Measurements from ENCODE around the gene GABRE.

GABRE gene, protein sequence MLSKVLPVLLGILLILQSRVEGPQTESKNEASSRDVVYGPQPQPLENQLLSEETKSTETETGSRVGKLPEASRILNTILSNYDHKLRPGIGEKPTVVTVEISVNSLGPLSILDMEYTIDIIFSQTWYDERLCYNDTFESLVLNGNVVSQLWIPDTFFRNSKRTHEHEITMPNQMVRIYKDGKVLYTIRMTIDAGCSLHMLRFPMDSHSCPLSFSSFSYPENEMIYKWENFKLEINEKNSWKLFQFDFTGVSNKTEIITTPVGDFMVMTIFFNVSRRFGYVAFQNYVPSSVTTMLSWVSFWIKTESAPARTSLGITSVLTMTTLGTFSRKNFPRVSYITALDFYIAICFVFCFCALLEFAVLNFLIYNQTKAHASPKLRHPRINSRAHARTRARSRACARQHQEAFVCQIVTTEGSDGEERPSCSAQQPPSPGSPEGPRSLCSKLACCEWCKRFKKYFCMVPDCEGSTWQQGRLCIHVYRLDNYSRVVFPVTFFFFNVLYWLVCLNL
- total RNA-seq, result 0 to 2.4 (median 0) reads per million in 17 experiments

DNA sequence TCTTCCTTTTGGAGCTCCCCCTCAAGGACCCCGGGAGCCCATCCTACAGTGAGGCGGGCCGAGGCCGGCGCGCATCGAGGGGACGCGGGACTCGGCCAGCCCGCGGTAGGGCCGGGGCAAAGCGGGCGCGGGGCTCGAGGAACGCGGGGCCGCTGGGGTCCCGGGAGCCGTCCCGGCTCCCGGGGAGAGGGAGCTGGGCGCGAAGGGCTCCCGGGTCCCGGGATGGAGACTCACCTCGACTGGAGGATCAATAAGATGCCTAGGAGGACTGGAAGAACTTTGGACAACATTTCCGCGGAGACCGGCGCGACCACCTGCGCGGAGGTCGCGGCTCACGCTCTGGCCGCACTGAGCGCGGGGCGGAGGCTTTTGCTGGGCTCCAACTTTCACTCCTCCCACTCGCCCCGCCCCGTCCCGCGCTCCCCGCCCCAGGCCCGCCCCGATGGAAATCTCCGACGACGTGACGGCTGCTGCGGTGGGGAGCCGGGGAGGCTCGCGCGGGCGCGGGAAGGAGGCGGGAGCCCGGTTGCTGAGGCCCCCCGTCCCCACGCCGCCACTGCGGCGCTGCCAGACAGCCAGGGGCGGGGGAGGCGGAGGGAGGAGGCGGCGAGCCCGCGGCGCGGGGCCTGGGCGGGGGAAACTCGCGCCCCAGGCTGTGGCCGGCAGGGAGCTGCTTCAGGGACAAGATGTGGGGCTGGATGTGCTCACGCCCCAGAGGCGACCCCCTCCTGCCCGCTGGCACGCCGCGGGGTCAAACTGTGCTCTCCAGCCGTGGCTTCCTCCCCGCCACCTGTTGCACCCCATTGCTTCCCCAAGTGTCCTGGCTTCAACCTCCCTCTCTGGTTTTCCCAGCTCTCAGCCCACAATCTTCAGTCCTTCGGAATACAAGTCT lies at the start of gene GABRE:
GABRE (minus strand) TSS at position 341 of the 892 bp plus-strand sequence; CDS start at position 290, 51 bp downstream.
- DNase-seq, result peak in 1 of 4 experiments; percentile 3

DNA sequence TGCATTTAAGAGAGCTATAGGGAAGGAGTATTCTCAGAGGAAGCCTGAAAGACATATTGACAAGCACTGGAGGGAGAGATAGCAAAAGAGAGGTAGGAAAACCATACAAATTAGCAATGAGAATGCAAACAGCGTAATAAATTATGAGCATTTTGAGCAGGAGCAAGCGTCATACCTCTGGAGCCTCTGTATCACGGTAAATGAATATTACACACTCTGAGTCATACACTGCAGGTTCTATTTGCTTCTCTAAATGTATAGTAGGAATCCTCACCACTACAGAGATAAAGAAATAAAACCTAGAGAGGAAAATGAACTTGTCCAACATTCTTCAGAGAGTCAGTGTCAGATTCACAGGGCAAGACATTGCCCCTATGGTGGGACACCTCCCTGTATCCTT lies 46.4 kb upstream of the GABRE start:
- DNase-seq, result no peak

- no peak for DNase-seq
Observed at GRCh38 chrX:151999813-152000212, 25.3 kb upstream of the GABRE start.

GRCh38 chrX:151997539-151997938 lies 23.1 kb upstream of the GABRE start:
- DNase-seq, result no peak

- DNase-seq, result no peak
Observed at GRCh38 chrX:151996347-151996746, 21.9 kb upstream of the GABRE start.

- DNase-seq, result no peak
Observed at GRCh38 chrX:151994476-151994875, 20.0 kb upstream of the GABRE start.

DNA sequence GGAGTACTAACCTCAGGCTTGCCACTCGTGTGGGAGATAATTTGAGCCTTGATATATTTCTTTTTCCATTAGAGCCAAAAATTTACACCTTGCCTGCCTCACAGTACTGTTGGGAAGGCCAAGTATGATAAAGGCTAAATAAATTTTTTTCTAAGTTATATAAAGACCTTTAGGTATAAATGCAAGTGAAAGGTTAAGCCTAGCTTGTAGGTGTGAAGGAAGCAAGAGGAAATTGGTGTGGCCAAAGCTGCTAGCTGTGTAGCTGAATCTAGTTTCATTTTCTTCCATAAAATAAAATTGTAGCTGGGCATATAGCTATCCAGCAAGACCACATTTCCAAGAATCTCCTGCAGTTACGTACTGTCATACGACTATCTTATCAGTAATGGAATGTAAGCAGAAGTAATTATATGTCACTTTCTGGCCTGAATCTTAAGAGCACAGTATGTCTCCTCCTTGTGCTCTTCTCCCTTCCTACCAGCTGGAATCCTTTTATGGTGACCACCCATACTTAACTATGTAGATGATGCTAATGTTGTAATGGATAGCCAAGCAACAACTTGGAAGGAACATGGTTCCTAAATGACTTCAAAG lies 14.3 kb upstream of the GABRE start:
- DNase-seq, result no peak

GRCh38 chrX:151987108-151987507 lies 12.6 kb upstream of the GABRE start:
- DNase-seq, result no peak

DNA sequence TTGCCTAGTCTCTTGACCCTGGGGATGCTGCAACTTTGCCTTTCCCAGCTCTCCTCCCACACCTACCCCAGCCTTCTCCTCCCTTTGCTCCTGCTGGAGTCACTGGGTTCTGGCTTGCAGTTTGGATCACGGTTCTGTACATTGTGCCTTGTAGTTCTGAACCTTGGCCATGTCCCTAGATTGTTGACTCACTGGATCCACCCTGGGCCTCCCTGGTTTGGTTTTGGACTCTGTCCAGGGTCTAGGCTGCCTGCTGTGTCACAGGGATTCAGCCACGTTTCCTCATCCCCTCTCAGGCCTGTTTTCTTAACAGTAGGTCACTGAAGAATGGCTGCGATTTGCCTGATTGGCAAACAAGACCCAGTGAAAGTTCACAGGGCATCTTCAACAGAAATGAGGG lies 11.5 kb upstream of the GABRE start:
- no peak for DNase-seq

DNA sequence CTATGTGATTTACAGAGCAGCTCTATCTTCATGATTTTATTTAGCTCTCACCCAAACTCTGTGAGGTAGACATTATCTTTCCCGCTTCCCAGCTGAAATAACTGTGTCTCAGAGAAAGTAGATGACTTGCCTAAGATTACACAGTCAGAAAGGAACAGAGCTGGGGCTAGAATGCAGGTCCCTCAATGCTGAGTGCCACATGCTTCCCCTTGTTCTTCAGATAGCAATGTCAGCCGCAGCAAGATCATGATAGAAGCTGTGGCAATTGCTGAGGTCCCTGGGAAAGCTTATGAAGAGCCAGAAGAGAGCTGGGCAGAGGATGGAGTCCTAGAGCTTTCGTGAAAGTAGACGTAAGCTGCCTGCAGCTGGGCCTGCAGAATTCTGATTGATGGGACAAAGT lies 11.1 kb upstream of the GABRE start:
- DNase-seq, result no peak

DNA sequence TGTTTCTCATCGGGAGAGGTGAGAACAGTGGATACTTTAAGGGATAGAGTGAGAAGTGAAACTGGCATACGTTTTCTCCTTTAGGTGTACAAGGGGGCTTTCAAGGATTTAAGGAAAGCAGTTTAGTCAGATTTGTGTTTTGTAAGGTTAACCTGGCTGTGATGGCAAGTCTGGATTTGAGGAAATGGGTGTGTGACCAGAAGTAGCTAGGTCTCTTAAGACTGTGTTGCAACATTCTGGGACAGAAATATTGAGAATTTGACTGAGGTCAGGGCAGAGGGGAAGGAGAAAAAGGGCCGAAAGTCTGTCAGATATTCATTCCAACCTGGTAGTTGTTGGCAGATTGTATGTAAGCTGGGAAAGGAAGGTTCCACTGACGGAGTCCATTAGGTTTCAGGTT lies 10.4 kb upstream of the GABRE start:
- no peak for DNase-seq

DNA sequence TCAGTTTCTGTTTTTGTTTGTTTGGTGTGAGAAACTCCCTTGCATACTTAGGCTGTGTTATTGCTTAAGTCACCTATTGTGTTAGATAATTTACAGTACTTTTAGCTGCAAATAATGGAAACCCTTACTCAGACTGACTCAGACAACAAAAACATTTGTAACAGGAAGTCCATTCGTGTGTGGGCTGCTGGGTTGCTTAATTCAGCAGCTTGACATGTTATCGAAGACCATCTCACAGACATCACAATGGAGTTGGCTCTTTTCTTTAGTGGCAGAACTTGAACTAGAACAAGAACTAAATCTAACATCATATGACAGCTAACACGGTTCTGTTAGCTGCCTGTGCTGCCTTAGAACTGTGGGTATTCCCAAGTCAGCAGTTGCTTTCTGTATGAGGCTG lies 9.9 kb upstream of the GABRE start:
- DNase-seq, result peak in 3 of 4 experiments; percentile 12 to 44 (median 28)

GRCh38 chrX:151983186-151983585 lies 8.7 kb upstream of the GABRE start:
- no peak for DNase-seq

DNA sequence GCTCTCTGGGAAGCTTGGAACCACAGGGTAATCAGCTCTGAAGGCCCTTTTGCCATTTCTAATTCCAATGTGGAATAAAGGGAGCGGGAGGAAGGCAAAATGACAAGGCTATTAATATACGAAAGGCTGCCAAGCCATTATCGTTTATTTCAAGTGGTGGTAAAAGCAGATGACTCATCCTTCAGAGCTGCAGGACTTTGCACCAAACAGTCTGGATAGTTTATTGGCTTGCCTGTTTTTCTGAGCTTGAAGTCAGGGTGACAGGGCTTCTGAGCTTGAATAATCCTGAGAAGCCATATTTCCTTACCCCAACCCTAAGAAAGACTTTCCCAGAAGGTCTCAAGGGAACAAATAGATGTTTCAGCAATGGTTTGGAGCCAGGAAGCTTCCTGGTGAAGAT lies 7.7 kb upstream of the GABRE start:
- no peak for DNase-seq

GRCh38 chrX:151981129-151981528 lies 6.7 kb upstream of the GABRE start:
- no peak for DNase-seq

DNA sequence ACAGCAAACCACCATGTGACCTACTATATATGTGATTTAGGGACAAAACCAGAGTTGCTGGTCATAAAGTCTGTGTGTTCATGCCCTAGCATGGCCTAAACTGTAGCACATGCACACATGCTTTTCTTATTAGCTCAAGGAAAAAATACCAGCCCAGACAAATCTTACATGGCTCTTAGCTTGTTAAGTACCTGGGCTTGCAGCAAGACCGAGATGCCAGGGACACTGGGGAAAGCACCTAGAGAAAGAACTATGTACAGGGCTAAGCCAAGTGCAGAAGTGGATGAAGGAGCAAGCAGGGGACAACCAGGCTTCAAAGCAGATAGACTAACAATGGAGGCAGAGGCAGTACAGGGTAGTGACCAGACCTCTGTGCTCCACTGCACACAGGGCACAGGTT lies 3.4 kb upstream of the GABRE start:
- no peak for DNase-seq

- DNase-seq, result no peak
Observed at GRCh38 chrX:151977009-151977408, 2.5 kb upstream of the GABRE start.

GRCh38 chrX:151975736-151976275 lies 1.3 kb upstream of the GABRE start:
- no peak for DNase-seq

DNA sequence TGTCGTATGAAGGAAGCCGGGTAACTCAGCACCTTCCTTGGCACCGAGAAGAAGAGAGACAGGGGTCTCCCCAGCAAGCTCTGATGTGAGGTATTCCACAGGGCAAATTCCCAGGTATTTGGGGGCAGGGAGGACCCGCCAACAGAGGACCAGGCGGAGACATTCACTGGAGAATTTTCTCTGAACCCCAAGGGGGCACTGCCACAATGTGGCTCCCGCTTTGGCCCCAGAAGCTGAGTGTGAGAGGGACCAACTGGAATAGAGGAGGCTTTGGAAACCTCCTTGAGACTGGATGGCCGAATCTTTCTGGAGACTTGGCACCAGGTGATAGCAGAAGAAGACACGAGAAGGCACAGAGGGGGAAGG lies 735 bp upstream of the GABRE start:
- no peak for DNase-seq

DNA sequence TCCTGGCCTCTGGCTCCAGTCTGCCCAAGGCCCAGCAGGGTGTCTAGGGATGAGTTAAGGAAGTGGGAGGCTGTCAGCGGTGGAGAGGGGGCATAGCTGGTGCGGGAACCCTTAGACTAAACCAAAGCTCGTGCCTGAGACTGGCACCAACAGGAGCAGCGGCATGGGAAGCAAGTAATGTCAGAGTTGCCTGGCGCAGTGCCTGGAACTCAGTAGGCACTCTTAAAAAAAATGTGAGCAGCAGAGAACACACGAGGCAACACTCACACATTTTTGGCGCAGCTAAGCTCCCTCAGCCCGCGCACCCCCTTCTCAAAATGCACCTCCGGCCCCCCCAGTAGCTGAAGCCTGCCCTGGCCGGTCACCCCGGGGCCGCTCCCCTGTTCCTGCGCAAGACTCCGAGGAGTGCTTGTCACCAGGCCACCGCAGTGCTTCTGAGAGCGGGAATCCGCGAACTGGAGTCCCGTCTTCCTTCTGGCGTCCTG lies 583 bp downstream of the GABRE start:
- DNase-seq, result no peak

- DNase-seq, result no peak
Observed at GRCh38 chrX:151973060-151973661, 1.3 kb downstream of the GABRE start.

GRCh38 chrX:151970661-151971060 lies 3.8 kb downstream of the GABRE start:
- DNase-seq, result no peak

Data from suppressor macrophage (primary cell).